ACC112 (cell line): ENCODE results near the gene FGF23.

Experiments
- H2AFZ ChIP-seq: fragments of 200-600 bp; sonication (generic); one replicate; pipeline ENCODE4 v1.6.0; 2017; ENCODE audit warnings: antibody characterized with exemption, low read length; ENCODE audit not compliant: unreplicated experiment
- H3K27ac ChIP-seq: fragments of 200-600 bp; sonication (generic); 2 replicates; pipeline ENCODE4 v1.5.1; 2014; ENCODE audit warnings: low read depth, mild to moderate bottlenecking, antibody characterized with exemption, low read length, moderate library complexity
- H3K27me3 ChIP-seq: fragments of 200-600 bp; sonication (generic); 2 replicates; pipeline ENCODE4 v1.6.1; 2014; ENCODE audit warnings: mild to moderate bottlenecking, antibody characterized with exemption, low read length, moderate library complexity, mixed read lengths; ENCODE audit not compliant: insufficient read depth
- H3K36me3 ChIP-seq: fragments of 200-600 bp; sonication (generic); 2 replicates; pipeline ENCODE4 v1.6.1; 2016; ENCODE audit warnings: mild to moderate bottlenecking, antibody characterized with exemption, low read length, moderate library complexity, mixed read lengths; ENCODE audit not compliant: insufficient read depth
- H3K4me1 ChIP-seq: fragments of 200-600 bp; sonication (generic); one replicate; pipeline ENCODE4 v1.6.1; 2016; ENCODE audit warnings: low read length, mixed read lengths; ENCODE audit not compliant: insufficient read depth, unreplicated experiment, control insufficient read depth
- H3K4me3 ChIP-seq: fragments of 200-600 bp; sonication (generic); 2 replicates; pipeline ENCODE4 v1.5.1; 2014; ENCODE audit warnings: mild to moderate bottlenecking, low read depth, low read length
- H3K79me2 ChIP-seq: fragments of 200-600 bp; sonication (generic); one replicate; pipeline ENCODE4 v1.6.0; 2016; ENCODE audit warnings: low read length; ENCODE audit not compliant: control insufficient read depth, unreplicated experiment, insufficient read depth

Gene FGF23

GRCh38 chr12:4379405-4379804 lies at the start of gene FGF23:
FGF23 (minus strand) TSS chr12:4379712; CDS start chr12:4379582, 130 bp downstream.
- Histone ChIP-seq H3K4me1 (no peaks in the 10 kb centered on the region), H2AFZ (no peak within 1 kb of the TSS), H3K4me3 (no peak within 1 kb of the TSS), H3K27ac (no peak within 1 kb of the TSS), H3K27me3 (peaks cover 71% of the 10 kb centered on the region), H3K79me2 (no peaks in the 10 kb centered on the region), H3K36me3 (no peaks in the 10 kb centered on the region)

- Histone ChIP-seq H3K4me1 (no peaks in the 10 kb centered on the region), H3K27me3 (peaks cover 4% of the 10 kb centered on the region), H3K79me2 (no peaks in the 10 kb centered on the region), H2AFZ (no peak overlapping the region), H3K36me3 (no peaks in the 10 kb centered on the region), H3K27ac (no peak overlapping the region), H3K4me3 (no peak overlapping the region)
These were observed 44.9 kb upstream of the FGF23 start for GRCh38 chr12:4424422-4424821.

- Histone ChIP-seq H2AFZ (no peak overlapping the region), H3K79me2 (no peaks in the 10 kb centered on the region), H3K4me1 (no peaks in the 10 kb centered on the region), H3K27ac (no peak overlapping the region), H3K27me3 (peaks cover 12% of the 10 kb centered on the region), H3K36me3 (no peaks in the 10 kb centered on the region), H3K4me3 (no peak overlapping the region)
These were observed 44.1 kb upstream of the FGF23 start for GRCh38 chr12:4423528-4424195.

GRCh38 chr12:4422985-4423384 lies 43.5 kb upstream of the FGF23 start:
- H2AFZ ChIP-seq, result no peak overlapping the region
- H3K79me2 ChIP-seq, result no peaks in the 10 kb centered on the region
- H3K36me3 ChIP-seq, result no peaks in the 10 kb centered on the region
- H3K4me3 ChIP-seq, result no peak overlapping the region
- H3K27ac ChIP-seq, result no peak overlapping the region
- H3K4me1 ChIP-seq, result no peaks in the 10 kb centered on the region
- peaks cover 19% of the 10 kb centered on the region for H3K27me3 ChIP-seq

- H3K27ac ChIP-seq, result no peak overlapping the region
- H2AFZ ChIP-seq, result no peak overlapping the region
- no peaks in the 10 kb centered on the region for H3K79me2 ChIP-seq
- H3K36me3 ChIP-seq, result no peaks in the 10 kb centered on the region
- no peak overlapping the region for H3K4me3 ChIP-seq
- H3K27me3 ChIP-seq, result peaks cover 33% of the 10 kb centered on the region
- H3K4me1 ChIP-seq, result no peaks in the 10 kb centered on the region
These were observed 42.1 kb upstream of the FGF23 start for GRCh38 chr12:4421590-4422031.

GRCh38 chr12:4420138-4420670 lies 40.7 kb upstream of the FGF23 start:
- Histone ChIP-seq H3K36me3 (no peaks in the 10 kb centered on the region), H3K4me3 (no peak overlapping the region), H3K27ac (no peak overlapping the region), H3K27me3 (peaks cover 46% of the 10 kb centered on the region), H3K4me1 (no peaks in the 10 kb centered on the region), H3K79me2 (no peaks in the 10 kb centered on the region), H2AFZ (no peak overlapping the region)

GRCh38 chr12:4418913-4419312 lies 39.4 kb upstream of the FGF23 start:
- Histone ChIP-seq H3K4me3 (no peak overlapping the region), H3K36me3 (no peaks in the 10 kb centered on the region), H3K27ac (no peak overlapping the region), H3K79me2 (no peaks in the 10 kb centered on the region), H3K4me1 (no peaks in the 10 kb centered on the region), H2AFZ (no peak overlapping the region), H3K27me3 (peaks cover 59% of the 10 kb centered on the region)

- H3K36me3 ChIP-seq, result no peaks in the 10 kb centered on the region
- H3K79me2 ChIP-seq, result no peaks in the 10 kb centered on the region
- H2AFZ ChIP-seq, result no peak overlapping the region
- H3K27ac ChIP-seq, result no peak overlapping the region
- H3K4me3 ChIP-seq, result no peak overlapping the region
- peaks cover 66% of the 10 kb centered on the region for H3K27me3 ChIP-seq
- H3K4me1 ChIP-seq, result no peaks in the 10 kb centered on the region
These were observed 38.4 kb upstream of the FGF23 start for GRCh38 chr12:4417936-4418335.

GRCh38 chr12:4417455-4417854 lies 37.9 kb upstream of the FGF23 start:
- Histone ChIP-seq H3K27me3 (peaks cover 71% of the 10 kb centered on the region), H3K36me3 (no peaks in the 10 kb centered on the region), H3K4me3 (no peak overlapping the region), H2AFZ (no peak overlapping the region), H3K4me1 (no peaks in the 10 kb centered on the region), H3K27ac (no peak overlapping the region), H3K79me2 (no peaks in the 10 kb centered on the region)

GRCh38 chr12:4416276-4416675 lies 36.8 kb upstream of the FGF23 start:
- Histone ChIP-seq H3K27me3 (peaks cover 83% of the 10 kb centered on the region), H3K79me2 (no peaks in the 10 kb centered on the region), H3K27ac (no peak overlapping the region), H3K4me3 (no peak overlapping the region), H3K4me1 (no peaks in the 10 kb centered on the region), H3K36me3 (no peaks in the 10 kb centered on the region), H2AFZ (no peak overlapping the region)

- H2AFZ ChIP-seq, result no peak overlapping the region
- H3K79me2 ChIP-seq, result no peaks in the 10 kb centered on the region
- peaks cover 75% of the 10 kb centered on the region for H3K27me3 ChIP-seq
- H3K27ac ChIP-seq, result no peak overlapping the region
- H3K4me1 ChIP-seq, result no peaks in the 10 kb centered on the region
- no peak overlapping the region for H3K4me3 ChIP-seq
- no peaks in the 10 kb centered on the region for H3K36me3 ChIP-seq
These were observed 33.0 kb upstream of the FGF23 start for GRCh38 chr12:4412465-4412864.
